Heart right ventricle (tissue), 16 donors: ENCODE data around the gene PVALB. TPM values are rescaled to one million over a fixed set of nuclear protein-coding genes. Genes with fewer than 3 reads are reported as not detected.

Source experiments
- ATAC-seq, 8 donors: fragments of 200-7000 bp; cut with Tn5 transposase; one replicate each; pipeline ENCODE4 v1.9.1; 2020; ENCODE audit warnings: mild to moderate bottlenecking in 8 of 8, moderate library complexity in 8 of 8, moderate number of reproducible peaks in 1 of 8
- DNase-seq, 2 donors: peaks; one replicate each; pipeline ENCODE4 v3.0.0-alpha.2; 2020
- H3K27ac ChIP-seq, 10 donors: fragments of 200-600 bp; sonication (generic) in 2 of 10; one replicate each; pipeline versions ENCODE4 v1.5.0 to v1.8.0; 2020 to 2022; ENCODE audit warnings: mild to moderate bottlenecking in 3 of 10
- H3K27me3 ChIP-seq, 7 donors: fragments of 200-600 bp; one replicate each; pipeline ENCODE4 v1.8.0; 2021 to 2022; ENCODE audit warnings: mild to moderate bottlenecking in 2 of 7
- H3K36me3 ChIP-seq, 9 donors: fragments of 200-600 bp; sonication (generic) in 1 of 9; one replicate each; pipeline versions ENCODE4 v1.5.0 to v1.8.0; 2020 to 2022; ENCODE audit warnings: mild to moderate bottlenecking in 2 of 9
- H3K4me1 ChIP-seq, 9 donors: fragments of 200-600 bp; sonication (generic) in 1 of 9; one replicate each; pipeline versions ENCODE4 v1.5.0 to v1.8.0; 2020 to 2022; ENCODE audit warnings: mild to moderate bottlenecking in 4 of 9
- H3K4me3 ChIP-seq, 10 donors: fragments of 200-600 bp; sonication (generic) in 2 of 10; one replicate each; pipeline versions ENCODE4 v1.5.0 to v1.8.0; 2020 to 2022; ENCODE audit warnings: mild to moderate bottlenecking in 7 of 10, moderate library complexity in 2 of 10
- H3K9me3 ChIP-seq, 11 donors: fragments of 200-600 bp in 10 of 11; sonication (generic) in 2 of 11; one replicate each; pipeline versions ENCODE4 v1.5.0 to v1.8.0; 2013 to 2022; ENCODE audit warnings: mild to moderate bottlenecking in 2 of 11, control low read depth in 1 of 11, moderate library complexity in 1 of 11
- CTCF ChIP-seq, 9 donors: fragments of 200-600 bp; sonication (generic) in 2 of 9; IDR thresholded peaks; one replicate each; pipeline versions ENCODE4 v1.5.0 to v1.8.0; 2021 to 2022; ENCODE audit warnings: antibody characterized with exemption in 9 of 9, mild to moderate bottlenecking in 5 of 9, moderate library complexity in 1 of 9
- WGBS, 2 donors: extraction: QIAGEN DNeasy Blood & Tissue Kit; methylation state at CpG; one replicate each; pipeline ENCODE4 v1.1.7; 2013; ENCODE audit warnings: inconsistent platforms in 1 of 2; 5-methylcytosine and 5-hydroxymethylcytosine counted together
- intact Hi-C, 10 donors: fragments of 100-400 bp; cut with DNase I; formaldehyde crosslinking; loops; one replicate each; pipeline versions ENCODE4 v1.11.1 to v1.14.2; 2022
- polyA plus RNA-seq, 2 donors: library from polyadenylated mRNA; stranded (reverse); fragments of 200-250 nt; gene quantifications; one replicate each; pipeline ENCODE4 v1.2.3, GENCODE V29; 2013
- total RNA-seq, 10 donors: library from RNA; stranded (reverse); fragmentation: NEBNext Ultra II Directional in 3 of 10; extraction: Animal tissue kit (Norgen Biotek cat#: 25700) in 3 of 10; gene quantifications; one replicate each; pipeline versions ENCODE4 v1.2.1 to v1.2.4, GENCODE V29; 2021 to 2023
- donor health status: Arrhythmogenic right ventricular cardiomyopathy.
- donor health status: ischemic (EF 13 %, LVEDD 7.1; RV severe dilation, severe dysfunction).
- donor health status: healthy with polysubstance abuse.
- donor health status: DM: no; HTN: yes; CAD: no.
- donor health status: DM: no; HTN: no; CAD: no.
- donor health status: ischemic (EF 25% LVEDD 6.9; RV normal size, moderate dysfunction).
- donor health status: ischemic (EF 25% LVEDD 5.7; RV mildly dilated, moderate dysfunction).
- donor health status: healthy.
- donor health status: DM: yes; HTN: yes; CAD: no.
- donor health status: Ischemic cardiomyopathy.
- donor health status: ischemic (EF 35%, LVEDD 5.7; RV mildly dilated, moderate dysfunction).
- donor health status: nonischemic (EF 11% LVEDD 7.7; RV severe dilation, severe dysfunction).
- donor health status: DM: yes; HTN: yes; CAD: no.
- donor health status: PGD.
- donor health status: ischemic (EF 29% LVEDD 5.4; RV normal size, mild dysfunction).
- donor health status: nonischemic (EF 23%, LVEDD 6.1; RV moderate dilation, normal function).

Gene PVALB
- total and polyA plus RNA-seq, 12 donors: not detected

- ATAC-seq (no peak), DNase-seq (no peak)
- H3K4me1 ChIP-seq: no peaks in the 10 kb centered on the region
- intact Hi-C loops: no loop called here
- H3K36me3 ChIP-seq: no peaks in the 10 kb centered on the region
- no peaks in the 10 kb centered on the region for H3K9me3 ChIP-seq
- TF ChIP-seq CTCF (IDR thresholded peaks at IDR 0.05): no peak
- no peak overlapping the region for H3K4me3 ChIP-seq
- 56 to 65% methylated on average over 5 of the region's 5 CpGs for WGBS, 2 donors
- no peak overlapping the region for H3K27ac ChIP-seq
- H3K27me3 ChIP-seq: peaks cover 4 to 85% (median 64%) of the 10 kb centered on the region in 7 donors
Observed at GRCh38 chr22:36846271-36846670, 29.4 kb upstream of the PVALB start.

DNA sequence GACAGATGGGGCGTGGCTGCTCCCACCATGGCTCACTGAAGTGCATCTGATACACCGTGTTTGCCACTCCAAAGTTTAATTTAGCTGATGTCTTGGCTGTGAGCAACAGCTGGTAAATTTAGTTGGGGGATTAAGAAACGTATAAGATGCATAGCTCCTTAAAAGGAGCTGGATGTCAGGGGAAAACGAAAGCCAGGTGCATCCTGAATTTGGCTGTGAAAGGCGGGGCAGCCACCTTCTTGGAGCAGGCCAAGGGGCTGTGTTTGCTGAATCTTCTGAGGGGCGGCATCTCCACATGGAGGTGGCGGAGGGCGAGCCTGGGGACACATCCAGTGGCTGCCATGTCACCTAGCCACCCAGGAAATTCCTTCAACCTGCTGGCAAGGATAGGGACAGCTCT lies 23.3 kb upstream of the PVALB start:
- H3K27ac ChIP-seq: no peak overlapping the region
- intact Hi-C loops: no loop called here
- H3K27me3 ChIP-seq: peaks cover 0 to 74% (median 36%) of the 10 kb centered on the region in 7 donors
- WGBS, 2 donors: 55 to 59% methylated on average over 8 of the region's 8 CpGs
- no peaks in the 10 kb centered on the region for H3K9me3 ChIP-seq
- DNase-seq (no peak), ATAC-seq (no peak)
- H3K4me1 ChIP-seq: no peaks in the 10 kb centered on the region
- no peaks in the 10 kb centered on the region for H3K36me3 ChIP-seq
- TF ChIP-seq CTCF (IDR thresholded peaks at IDR 0.05): no peak
- H3K4me3 ChIP-seq: no peak overlapping the region

- no peak overlapping the region for H3K27ac ChIP-seq
- H3K9me3 ChIP-seq: no peaks in the 10 kb centered on the region
- intact Hi-C loops: no loop called here
- H3K4me3 ChIP-seq: no peak overlapping the region
- TF ChIP-seq CTCF (IDR thresholded peaks at IDR 0.05): no peak
- no peak for DNase-seq
- 81 to 86% methylated on average over 10 of the region's 10 CpGs for WGBS, 2 donors
- H3K27me3 ChIP-seq: peaks cover 0 to 74% (median 30%) of the 10 kb centered on the region in 7 donors
- ATAC-seq: no peak
- H3K4me1 ChIP-seq: no peaks in the 10 kb centered on the region
- H3K36me3 ChIP-seq: no peaks in the 10 kb centered on the region
Observed at GRCh38 chr22:36839356-36840073, 22.7 kb upstream of the PVALB start.

- Histone ChIP-seq H3K4me1 (peaks cover 0 to 1% (median 0%) of the 10 kb centered on the region in 9 donors), H3K9me3 (peaks cover 0 to 4% (median 0%) of the 10 kb centered on the region in 11 donors), H3K4me3 (no peak overlapping the region), H3K36me3 (no peaks in the 10 kb centered on the region), H3K27ac (no peak overlapping the region), H3K27me3 (peaks cover 0 to 66% (median 24%) of the 10 kb centered on the region in 7 donors)
- no peak for DNase-seq
- WGBS, 2 donors: 73 to 86% methylated on average over 10 of the region's 10 CpGs
- intact Hi-C loops: no loop called here
- no peak for ATAC-seq
- no peak for TF ChIP-seq CTCF (IDR thresholded peaks at IDR 0.05)
Observed at GRCh38 chr22:36838119-36839030, 21.5 kb upstream of the PVALB start.
